ENCODE measurements around the gene TMPRSS5. TPM values are rescaled to one million over a fixed set of nuclear protein-coding genes. Genes with fewer than 3 reads are reported as not detected.
A peak's percentile ranks its signal among the peaks of the same experiment; 100 is the strongest.
"Not testable (repeated sequence)": the region's sequence is repeated elsewhere in the genome, so short reads cannot be mapped to it uniquely, and the experiment has no call there.

Gene TMPRSS5
- polyA plus RNA-seq, 3 donors = 0.92 to 2.5 (median 1.2) TPM

GRCh38 chr11:113674397-113674685 is 31.8 kb downstream of the TMPRSS5 start:
- no peak for DNase-seq (ENCODE audit: extremely low read depth in 1 of 11, low read depth in 9 of 11, low spot score in 4 of 11)

- no peak for DNase-seq (ENCODE audit: extremely low read depth in 1 of 11, low read depth in 9 of 11, low spot score in 4 of 11)
These were observed 32.3 kb downstream of the TMPRSS5 start for GRCh38 chr11:113673550-113674396.

DNA sequence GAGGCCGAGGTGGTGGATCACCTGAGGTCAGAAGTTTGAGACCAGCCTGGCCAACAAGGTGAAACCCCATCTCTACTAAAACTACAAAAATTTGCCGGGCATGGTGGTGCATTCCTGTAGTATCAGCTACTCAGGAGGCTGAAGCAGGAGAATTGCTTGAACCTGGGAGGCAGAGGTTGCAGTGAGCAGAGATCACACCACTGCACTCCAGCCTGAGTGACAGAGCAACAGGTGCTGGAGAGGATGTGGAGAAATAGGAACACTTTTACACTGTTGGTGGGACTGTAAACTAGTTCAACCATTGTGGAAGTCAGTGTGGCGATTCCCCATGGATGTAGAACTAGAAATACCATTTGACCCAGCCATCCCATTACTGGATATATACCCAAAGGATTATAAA is 34.2 kb downstream of the TMPRSS5 start:
- DNase-seq (ENCODE audit: extremely low read depth in 1 of 11, low read depth in 9 of 11, low spot score in 4 of 11) = not testable (repeated sequence)

DNA sequence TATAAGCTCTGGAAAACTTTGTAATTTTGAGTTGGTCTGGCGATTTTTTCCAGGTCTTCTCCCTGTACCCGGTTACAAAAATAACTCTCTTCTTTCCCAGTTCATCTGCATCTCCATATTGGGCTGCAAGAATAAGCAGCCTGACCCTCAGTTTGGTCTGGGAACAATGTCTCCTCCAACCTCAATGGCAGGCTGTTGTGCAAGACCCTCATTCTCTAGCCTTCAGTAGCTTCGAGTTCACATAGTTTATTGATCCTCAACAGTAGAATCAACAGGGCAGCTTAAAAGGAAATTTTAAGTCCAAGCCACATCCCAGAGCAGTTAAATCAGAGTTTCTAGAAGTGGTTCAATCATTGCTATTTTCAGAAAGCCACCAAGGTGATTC is 35.3 kb downstream of the TMPRSS5 start:
- DNase-seq (ENCODE audit: extremely low read depth in 1 of 11, low read depth in 9 of 11, low spot score in 4 of 11) = no peak

DNA sequence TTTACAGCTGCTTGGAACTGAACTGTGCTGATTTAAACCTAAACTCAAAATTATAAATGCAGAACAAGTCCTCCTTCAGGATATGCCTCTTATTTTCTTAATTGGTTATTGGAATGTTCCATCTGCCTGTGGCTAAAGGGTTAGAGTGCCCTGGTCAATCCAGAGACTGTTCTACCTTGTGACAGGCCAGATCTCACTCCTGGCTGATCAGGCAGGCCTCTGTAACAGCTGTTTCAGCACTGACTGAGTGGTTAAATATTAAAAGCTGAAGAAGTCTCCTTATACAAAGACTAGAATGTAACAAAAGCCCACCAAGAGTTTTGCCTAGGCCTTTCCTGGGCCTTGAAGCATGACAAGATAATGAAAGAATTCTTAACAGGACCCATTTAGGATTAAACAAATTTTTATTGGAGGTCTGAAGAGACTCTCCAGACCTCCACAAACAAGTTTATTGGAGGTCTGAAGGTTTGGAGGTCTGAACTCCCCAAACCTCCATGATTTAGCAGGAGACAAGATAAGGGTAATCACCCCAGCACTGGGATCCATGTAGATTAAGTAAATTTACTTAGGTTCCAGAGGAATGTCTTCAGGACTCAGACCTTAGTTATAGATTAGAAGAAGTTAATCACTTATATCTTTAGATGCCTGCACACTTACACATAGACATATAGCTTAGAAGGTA is 35.8 kb downstream of the TMPRSS5 start:
- DNase-seq (ENCODE audit: extremely low read depth in 1 of 11, low read depth in 9 of 11, low spot score in 4 of 11) = no peak

GRCh38 chr11:113668255-113668654 is 37.9 kb downstream of the TMPRSS5 start:
- DNase-seq (ENCODE audit: extremely low read depth in 1 of 11, low read depth in 9 of 11, low spot score in 4 of 11) = no peak

DNA sequence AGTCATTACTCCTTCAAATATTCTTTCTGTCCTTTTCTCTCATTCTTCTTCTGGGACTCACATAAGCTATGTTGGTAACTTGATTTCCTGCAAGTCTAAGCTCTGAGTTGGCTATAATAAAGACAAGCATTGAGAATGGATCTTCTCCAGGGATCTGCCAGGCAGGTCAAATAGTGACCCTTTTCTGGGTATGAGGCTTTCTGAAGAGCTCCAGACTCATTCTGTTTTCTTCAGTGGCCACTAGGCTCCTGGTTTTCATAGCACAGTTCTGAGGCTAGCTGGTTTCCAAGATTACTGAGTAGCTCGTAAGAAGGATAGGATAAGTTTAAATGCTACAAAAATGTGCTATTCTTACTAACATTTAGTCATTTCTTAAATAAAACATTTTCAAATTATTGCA is 38.3 kb downstream of the TMPRSS5 start:
- DNase-seq (ENCODE audit: extremely low read depth in 1 of 11, low read depth in 9 of 11, low spot score in 4 of 11) = no peak

- no peak for DNase-seq (ENCODE audit: extremely low read depth in 1 of 11, low read depth in 9 of 11, low spot score in 4 of 11)
These were observed 39.5 kb downstream of the TMPRSS5 start for GRCh38 chr11:113666584-113666983.

GRCh38 chr11:113664981-113665710 is 41.0 kb downstream of the TMPRSS5 start:
- DNase-seq (ENCODE audit: extremely low read depth in 1 of 11, low read depth in 9 of 11, low spot score in 4 of 11) = no peak

GRCh38 chr11:113664069-113664980 is 41.8 kb downstream of the TMPRSS5 start:
- DNase-seq (ENCODE audit: extremely low read depth in 1 of 11, low read depth in 9 of 11, low spot score in 4 of 11) = peak in 4 of 11 donors; percentile 15 to 52 (median 50)

DNA sequence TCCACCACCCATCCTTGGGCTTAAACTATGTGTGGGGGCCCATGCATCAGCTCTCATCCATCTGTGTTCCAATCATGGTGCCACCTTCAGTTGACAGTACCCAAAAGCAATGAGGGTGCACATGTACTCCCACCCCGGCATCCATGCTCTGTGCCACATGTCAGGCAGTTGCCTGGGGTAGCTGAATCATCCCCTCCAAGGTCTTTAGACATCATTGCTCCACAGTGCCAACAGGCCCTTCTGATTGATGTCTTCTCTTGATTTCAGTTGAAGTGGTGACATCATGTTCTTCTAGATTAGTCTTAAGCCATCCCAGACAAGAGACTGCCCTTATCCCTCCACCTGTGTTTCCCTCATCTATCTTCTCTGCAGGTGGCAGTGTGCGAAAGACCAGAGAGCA is 42.5 kb downstream of the TMPRSS5 start:
- no peak for DNase-seq (ENCODE audit: extremely low read depth in 1 of 11, low read depth in 9 of 11, low spot score in 4 of 11)

- DNase-seq (ENCODE audit: extremely low read depth in 1 of 11, low read depth in 9 of 11, low spot score in 4 of 11) = no peak
These were observed 50.3 kb downstream of the TMPRSS5 start for GRCh38 chr11:113655771-113656170.

DNA sequence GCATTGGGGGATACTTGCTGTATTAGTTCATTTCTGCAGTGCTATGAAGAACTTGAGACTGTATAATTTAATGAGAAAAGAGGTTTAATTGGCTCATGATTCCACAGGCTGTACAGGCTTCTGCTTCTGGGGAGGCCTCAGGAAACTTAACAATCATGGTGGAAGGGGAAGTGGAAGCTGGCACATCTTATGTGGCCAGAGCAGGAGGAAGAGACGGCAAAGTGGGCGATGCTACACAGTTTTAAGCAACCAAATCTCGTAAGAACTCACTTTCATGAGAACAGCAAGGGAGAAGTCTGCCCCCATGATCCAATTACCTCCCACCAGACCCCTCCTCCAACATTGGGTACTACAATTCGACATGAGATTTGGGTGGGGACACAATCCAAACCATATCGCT is 55.1 kb downstream of the TMPRSS5 start:
- DNase-seq (ENCODE audit: extremely low read depth in 1 of 11, low read depth in 9 of 11, low spot score in 4 of 11) = no peak

DNA sequence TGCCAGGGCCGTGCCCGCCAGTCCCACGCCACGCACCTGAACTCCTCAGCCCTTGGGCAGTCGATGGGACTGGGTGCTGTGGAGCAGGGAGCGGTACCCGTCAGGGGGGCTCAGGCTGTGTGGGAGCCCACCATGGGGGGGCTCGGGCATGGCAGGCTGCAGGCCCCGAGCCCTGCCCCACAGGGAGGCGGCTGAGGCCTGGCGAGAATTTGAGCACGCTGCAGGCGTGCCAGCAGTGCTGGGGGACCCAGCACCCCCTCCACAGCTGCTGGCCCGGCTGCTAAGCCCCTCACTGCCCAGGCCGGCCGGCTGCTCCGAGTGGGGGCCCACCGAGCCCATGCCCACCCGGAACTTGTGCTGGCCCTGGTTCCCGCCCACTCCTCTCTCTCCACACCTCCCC is 56.8 kb downstream of the TMPRSS5 start:
- no peak for DNase-seq (ENCODE audit: extremely low read depth in 1 of 11, low read depth in 9 of 11, low spot score in 4 of 11)

DNA sequence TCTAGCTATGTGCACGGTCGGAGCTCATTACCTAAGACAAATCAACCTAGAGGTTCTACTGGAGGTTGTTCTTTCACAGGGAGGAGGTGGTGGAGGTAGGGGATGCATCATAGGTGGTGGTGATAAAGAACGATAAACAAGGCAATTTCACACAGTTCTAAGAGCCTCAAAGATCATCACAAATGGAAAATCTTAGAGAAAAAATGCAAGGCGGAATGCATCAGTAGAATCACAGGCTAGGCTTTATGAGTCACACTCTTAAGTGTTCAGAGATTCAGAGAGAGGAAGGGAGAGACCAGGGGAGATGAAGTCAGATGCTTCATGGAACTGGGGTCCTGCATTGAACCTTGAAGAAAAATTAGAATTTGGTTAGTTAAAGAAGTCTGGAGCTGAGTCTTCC is 58.3 kb downstream of the TMPRSS5 start:
- DNase-seq (ENCODE audit: extremely low read depth in 1 of 11, low read depth in 9 of 11, low spot score in 4 of 11) = no peak

DNA sequence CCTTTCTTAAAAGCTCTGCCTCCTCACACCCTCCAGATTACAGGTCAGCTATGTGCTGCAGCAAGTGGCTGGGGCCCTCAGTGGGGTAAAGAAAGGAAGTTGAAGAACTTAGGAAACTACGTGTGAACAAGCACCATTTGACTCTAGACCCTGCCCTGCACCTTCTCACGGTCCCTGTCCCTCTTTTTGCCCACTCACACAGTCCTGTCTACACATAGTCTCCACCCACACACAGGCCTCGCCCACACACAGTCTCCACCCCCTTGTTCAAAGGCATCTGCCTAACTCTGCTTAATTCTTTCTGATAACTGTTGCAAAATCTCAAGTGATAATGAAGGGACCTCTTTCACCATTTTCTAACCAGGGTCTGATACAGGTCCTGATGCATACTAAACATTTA is 59.0 kb downstream of the TMPRSS5 start:
- no peak for DNase-seq (ENCODE audit: extremely low read depth in 1 of 11, low read depth in 9 of 11, low spot score in 4 of 11)

DNA sequence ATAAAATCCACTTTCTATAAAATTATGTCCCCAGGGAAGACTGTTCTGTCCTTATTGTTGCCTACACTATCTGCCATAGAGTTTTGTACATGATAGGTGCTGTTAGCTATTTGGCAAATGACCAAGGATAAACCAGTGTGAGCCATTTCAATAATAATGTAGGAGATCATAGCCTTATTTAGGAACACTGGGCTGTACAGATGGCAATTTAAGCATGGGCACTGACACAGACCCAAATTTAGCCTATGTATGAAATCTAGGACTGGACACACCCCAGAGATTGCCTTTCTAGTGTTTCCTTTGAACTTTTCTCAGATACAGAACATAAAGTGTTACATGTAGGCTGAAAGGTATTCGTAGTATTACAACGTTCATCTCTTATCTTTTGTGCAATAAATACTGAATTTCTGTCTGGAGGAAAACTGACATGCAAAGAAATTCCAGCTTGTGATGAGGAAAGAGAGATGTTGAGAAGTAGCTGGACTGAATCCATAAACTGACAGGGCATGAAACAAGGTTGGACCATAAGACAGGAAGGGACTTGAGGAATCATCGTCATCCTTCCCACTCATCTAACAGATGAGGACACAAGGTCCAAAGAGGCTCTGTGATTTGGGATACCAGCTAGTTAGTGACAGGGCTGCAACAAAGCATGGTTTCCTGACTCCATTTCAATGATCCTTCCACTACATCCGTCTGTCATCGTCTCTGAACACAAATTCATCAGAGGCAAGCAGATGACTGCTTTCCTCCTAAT is 60.3 kb downstream of the TMPRSS5 start:
- DNase-seq (ENCODE audit: extremely low read depth in 1 of 11, low read depth in 9 of 11, low spot score in 4 of 11) = no peak

DNA sequence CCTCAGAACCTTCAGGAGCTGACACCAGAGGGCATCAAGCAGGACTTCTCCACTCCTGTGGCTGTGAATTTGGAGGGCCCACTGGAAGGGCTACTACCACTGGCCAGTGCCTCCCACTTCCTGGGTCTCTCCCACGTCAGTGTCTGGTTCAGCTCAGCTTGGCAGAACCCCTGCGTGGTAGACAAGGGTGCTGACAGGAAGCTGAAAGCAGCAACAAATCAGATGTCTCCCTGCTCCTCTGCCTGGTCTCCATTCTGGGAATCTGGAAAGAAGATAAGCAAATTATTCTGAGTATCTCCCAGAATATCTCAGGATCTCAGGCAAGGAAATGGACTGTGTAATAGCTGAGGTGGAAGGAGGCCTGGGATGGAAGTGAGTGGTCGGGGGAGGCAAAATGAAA is 61.5 kb downstream of the TMPRSS5 start:
- DNase-seq (ENCODE audit: extremely low read depth in 1 of 11, low read depth in 9 of 11, low spot score in 4 of 11) = no peak

DNA sequence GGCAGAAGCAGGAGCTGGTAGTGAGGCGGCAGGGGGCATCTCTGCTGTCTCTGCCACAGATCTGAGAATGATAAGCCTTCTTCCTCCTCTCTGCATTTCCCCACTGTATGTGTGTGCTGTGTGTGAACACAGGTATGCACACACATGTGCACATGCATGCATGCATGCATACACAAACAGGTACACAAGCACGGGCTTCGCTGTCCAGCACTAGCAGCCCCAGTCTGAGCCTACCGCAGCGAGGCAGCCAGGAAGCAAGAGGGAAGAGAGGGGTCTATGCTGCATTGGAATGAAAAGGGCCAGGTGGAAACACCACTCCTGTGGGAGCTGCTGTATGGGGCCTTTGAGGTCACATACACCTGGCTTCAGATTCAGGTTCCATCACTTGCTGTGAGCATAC is 62.4 kb downstream of the TMPRSS5 start:
- DNase-seq (ENCODE audit: extremely low read depth in 1 of 11, low read depth in 9 of 11, low spot score in 4 of 11) = no peak
